Measurements from ENCODE around the gene DNAJC4. TPM values are rescaled to one million over a fixed set of nuclear protein-coding genes. Genes with fewer than 3 reads are reported as not detected.

The DNAJC4 gene
- polyA plus RNA-seq, 1 donor (not counting 4 experiments of a cell fraction or from before 2014, with no cell fraction given), result 12.2 TPM

GRCh38 chr11:64249563-64250414, 19.4 kb downstream of the DNAJC4 start:
- no peak overlapping the region for H3K27ac ChIP-seq (ENCODE audit: control insufficient read depth, insufficient read depth, low read length)
- dilution Hi-C loops (cut with MboI; ENCODE audit: extremely low pct_ligation_motif_present, low sequenced_read_pairs), result no loop called here
- no peak overlapping the region for H3K4me3 ChIP-seq (ENCODE audit: control insufficient read depth in 2 of 3, extremely low read depth in 1 of 3, insufficient read depth in 2 of 3, low read depth in 1 of 3, low read length in 3 of 3)
- H3K9ac ChIP-seq (ENCODE audit: control insufficient read depth, extremely low read depth, insufficient read depth, low read length), result no peak overlapping the region
- TF ChIP-seq, protein P1, sequence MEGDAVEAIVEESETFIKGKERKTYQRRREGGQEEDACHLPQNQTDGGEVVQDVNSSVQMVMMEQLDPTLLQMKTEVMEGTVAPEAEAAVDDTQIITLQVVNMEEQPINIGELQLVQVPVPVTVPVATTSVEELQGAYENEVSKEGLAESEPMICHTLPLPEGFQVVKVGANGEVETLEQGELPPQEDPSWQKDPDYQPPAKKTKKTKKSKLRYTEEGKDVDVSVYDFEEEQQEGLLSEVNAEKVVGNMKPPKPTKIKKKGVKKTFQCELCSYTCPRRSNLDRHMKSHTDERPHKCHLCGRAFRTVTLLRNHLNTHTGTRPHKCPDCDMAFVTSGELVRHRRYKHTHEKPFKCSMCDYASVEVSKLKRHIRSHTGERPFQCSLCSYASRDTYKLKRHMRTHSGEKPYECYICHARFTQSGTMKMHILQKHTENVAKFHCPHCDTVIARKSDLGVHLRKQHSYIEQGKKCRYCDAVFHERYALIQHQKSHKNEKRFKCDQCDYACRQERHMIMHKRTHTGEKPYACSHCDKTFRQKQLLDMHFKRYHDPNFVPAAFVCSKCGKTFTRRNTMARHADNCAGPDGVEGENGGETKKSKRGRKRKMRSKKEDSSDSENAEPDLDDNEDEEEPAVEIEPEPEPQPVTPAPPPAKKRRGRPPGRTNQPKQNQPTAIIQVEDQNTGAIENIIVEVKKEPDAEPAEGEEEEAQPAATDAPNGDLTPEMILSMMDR (optimal IDR thresholded peaks at IDR 0.05 in 1 of 3, IDR thresholded peaks at IDR 0.05 in 1 of 3, conservative IDR thresholded peaks at IDR 0.05 in 1 of 3; ENCODE audit: extremely low read depth in 1 of 3, insufficient read depth in 2 of 3, low read length in 3 of 3), result no peak
- H2AFZ ChIP-seq (ENCODE audit: control insufficient read depth, low read length), result no peak overlapping the region
- no peaks in the 10 kb centered on the region for H3K9me3 ChIP-seq (ENCODE audit: control insufficient read depth, low read depth, low read length)
- DNase-seq (ENCODE audit: low read depth, low spot score) (no peak), FAIRE-seq (no peak)
- H3K79me2 ChIP-seq (ENCODE audit: control insufficient read depth, insufficient read depth, low read length), result peaks cover 47% of the 10 kb centered on the region
- H4K20me1 ChIP-seq (ENCODE audit: control insufficient read depth, extremely low read depth, insufficient read depth, low read length), result peaks cover 8% of the 10 kb centered on the region
- H3K4me2 ChIP-seq (ENCODE audit: control insufficient read depth, extremely low read depth, insufficient read depth, low read depth, low read length), result no peak overlapping the region
- H3K9me1 ChIP-seq (ENCODE audit: control insufficient read depth, extremely low read depth, insufficient read depth, low read length), result no peaks in the 10 kb centered on the region
- no peaks in the 10 kb centered on the region for H3K27me3 ChIP-seq (ENCODE audit: control insufficient read depth, extremely low read depth, insufficient read depth, low read length)
- H3K36me3 ChIP-seq (ENCODE audit: control insufficient read depth in 2 of 2, extremely low read depth in 1 of 2, insufficient read depth in 2 of 2, low read length in 2 of 2), result peaks cover 5 to 11% of the 10 kb centered on the region in 2 experiments
- peaks cover 26% of the 10 kb centered on the region for H3K4me1 ChIP-seq (ENCODE audit: control insufficient read depth, extremely low read depth, insufficient read depth, low read length)

GRCh38 chr11:64250415-64251015, 20.2 kb downstream of the DNAJC4 start:
- Histone ChIP-seq H3K27me3 (ENCODE audit: control insufficient read depth, extremely low read depth, insufficient read depth, low read length) (no peaks in the 10 kb centered on the region), H3K9me3 (ENCODE audit: control insufficient read depth, low read depth, low read length) (no peaks in the 10 kb centered on the region), H3K4me1 (ENCODE audit: control insufficient read depth, extremely low read depth, insufficient read depth, low read length) (peaks cover 21% of the 10 kb centered on the region), H3K27ac (ENCODE audit: control insufficient read depth, insufficient read depth, low read length) (no peak overlapping the region), H4K20me1 (ENCODE audit: control insufficient read depth, extremely low read depth, insufficient read depth, low read length) (peaks cover 8% of the 10 kb centered on the region), H3K9ac (ENCODE audit: control insufficient read depth, extremely low read depth, insufficient read depth, low read length) (peak overlapping the region; percentile 63), H3K79me2 (ENCODE audit: control insufficient read depth, insufficient read depth, low read length) (peaks cover 42% of the 10 kb centered on the region), H3K4me3 (ENCODE audit: control insufficient read depth in 2 of 3, extremely low read depth in 1 of 3, insufficient read depth in 2 of 3, low read depth in 1 of 3, low read length in 3 of 3) (peak overlapping the region; percentile 71 to 77 (median 76)), H3K9me1 (ENCODE audit: control insufficient read depth, extremely low read depth, insufficient read depth, low read length) (no peaks in the 10 kb centered on the region), H3K36me3 (ENCODE audit: control insufficient read depth in 2 of 2, extremely low read depth in 1 of 2, insufficient read depth in 2 of 2, low read length in 2 of 2) (peaks cover 9 to 18% of the 10 kb centered on the region in 2 experiments), H2AFZ (ENCODE audit: control insufficient read depth, low read length) (no peak overlapping the region), H3K4me2 (ENCODE audit: control insufficient read depth, extremely low read depth, insufficient read depth, low read depth, low read length) (peak overlapping the region; percentile 85)
- TF ChIP-seq, protein P1 (optimal IDR thresholded peaks at IDR 0.05 in 1 of 3, IDR thresholded peaks at IDR 0.05 in 1 of 3, conservative IDR thresholded peaks at IDR 0.05 in 1 of 3; ENCODE audit: extremely low read depth in 1 of 3, insufficient read depth in 2 of 3, low read length in 3 of 3), result no peak
- no peak for TF ChIP-seq EZH2 (IDR thresholded peaks at IDR 0.05; ENCODE audit: low read length)
- dilution Hi-C loops (cut with MboI; ENCODE audit: extremely low pct_ligation_motif_present, low sequenced_read_pairs), result no loop called here
- no peak for DNase-seq (ENCODE audit: low read depth, low spot score)
- no peak for FAIRE-seq
